ENCODE results near the gene PTPRN2.

GRCh38 chr7:157815706-157816022 lies 772.0 kb downstream of the PTPRN2 start:
- no peak for TF ChIP-seq SIN3A (IDR thresholded peaks at IDR 0.05; ENCODE audit: borderline replicate concordance, insufficient read depth, low read depth, low read length)
- TF ChIP-seq CTCF (IDR thresholded peaks at IDR 0.05) = no peak
- TF ChIP-seq POLR2AphosphoS5 (IDR thresholded peaks at IDR 0.05; ENCODE audit: low read depth, low read length) = no peak
- no peak for TF ChIP-seq REST (IDR thresholded peaks at IDR 0.05; ENCODE audit: insufficient read depth in 1 of 2, low read depth in 2 of 2, low read length in 1 of 2)
